ENCODE measurements around the gene SPAG8.

Gene SPAG8

DNA sequence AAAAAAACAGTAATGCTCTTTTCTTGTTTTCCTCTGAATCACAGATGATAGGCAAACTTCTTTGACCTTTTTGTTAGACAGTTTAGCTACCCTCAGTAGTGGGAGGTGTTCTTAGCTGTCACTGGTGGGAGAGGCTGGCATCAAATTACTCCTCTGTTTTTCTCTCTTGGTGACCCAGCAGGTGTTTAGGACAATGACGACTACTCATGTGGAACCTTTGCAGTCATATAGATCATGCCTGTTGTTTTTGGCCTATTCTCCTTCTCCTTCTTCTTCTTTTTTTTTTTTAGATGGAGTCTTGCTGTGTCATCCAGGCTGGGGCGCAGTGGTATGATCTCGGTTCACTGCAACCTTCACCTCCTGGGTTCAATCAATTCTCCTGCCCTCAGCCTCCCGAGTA lies 36.0 kb downstream of the SPAG8 start:
- DNase-seq (ENCODE audit: extremely low read depth in 1 of 2, low read depth in 1 of 2) = no peak

DNA sequence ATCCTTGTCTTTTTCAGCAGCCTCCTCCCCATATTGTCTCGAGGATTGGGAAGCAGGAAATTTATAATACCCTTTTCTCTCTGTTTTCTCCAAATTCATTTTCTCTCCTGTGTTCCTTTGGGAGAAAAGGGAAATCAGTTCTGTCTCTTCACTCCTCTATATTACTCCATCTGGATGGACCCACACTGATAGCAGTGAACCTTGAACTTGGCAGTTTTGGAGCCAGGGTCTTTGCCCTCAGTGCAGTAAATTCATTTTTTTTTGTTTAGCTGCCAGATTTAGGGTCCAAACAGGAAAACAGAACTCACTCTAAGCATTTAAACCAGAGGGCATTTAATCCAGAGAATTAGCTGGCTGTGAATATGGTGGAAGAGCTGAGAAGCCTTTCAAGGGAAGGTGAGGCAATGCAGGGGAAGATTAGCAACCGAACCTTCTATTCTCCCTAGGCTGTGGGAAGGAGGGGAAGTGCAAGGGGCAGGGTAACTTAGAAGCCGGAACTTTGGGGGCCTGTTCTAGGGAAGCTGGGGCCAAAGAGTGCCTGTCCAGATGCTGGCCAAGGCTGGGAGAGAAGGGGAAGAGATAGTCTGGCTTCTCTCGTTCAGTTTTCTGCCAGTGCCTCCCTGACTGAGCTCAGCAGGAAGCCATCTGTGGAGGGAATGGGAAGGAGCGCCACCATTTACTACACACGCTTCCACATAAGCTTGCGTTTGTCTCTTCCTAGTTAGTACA lies 37.0 kb downstream of the SPAG8 start:
- no peak for DNase-seq (ENCODE audit: extremely low read depth in 1 of 2, low read depth in 1 of 2)

- DNase-seq (ENCODE audit: extremely low read depth in 1 of 2, low read depth in 1 of 2) = no peak
Observed at GRCh38 chr9:35771943-35772342, 40.1 kb downstream of the SPAG8 start.

DNA sequence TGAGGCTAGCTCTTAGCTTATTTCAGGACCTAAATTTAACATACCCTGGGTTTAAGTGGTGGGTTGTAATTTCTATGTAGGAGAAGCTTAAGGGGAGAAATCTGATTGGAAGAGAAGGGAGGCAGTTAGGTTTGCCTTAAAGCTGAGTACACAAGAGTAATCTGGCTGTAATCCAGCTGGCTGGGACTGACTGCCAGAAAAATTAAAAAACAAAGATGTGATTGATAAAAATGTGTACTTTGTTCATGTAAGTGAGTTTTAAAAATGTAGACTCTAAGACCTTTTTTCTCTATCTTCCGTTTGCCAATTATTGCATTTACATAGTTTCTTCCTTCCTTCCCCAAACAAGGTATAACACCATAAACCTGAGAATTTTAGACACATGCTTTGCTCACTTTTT lies 40.5 kb downstream of the SPAG8 start:
- DNase-seq (ENCODE audit: extremely low read depth in 1 of 2, low read depth in 1 of 2) = no peak

GRCh38 chr9:35771075-35771433 lies 41.0 kb downstream of the SPAG8 start:
- no peak for DNase-seq (ENCODE audit: extremely low read depth in 1 of 2, low read depth in 1 of 2)

DNA sequence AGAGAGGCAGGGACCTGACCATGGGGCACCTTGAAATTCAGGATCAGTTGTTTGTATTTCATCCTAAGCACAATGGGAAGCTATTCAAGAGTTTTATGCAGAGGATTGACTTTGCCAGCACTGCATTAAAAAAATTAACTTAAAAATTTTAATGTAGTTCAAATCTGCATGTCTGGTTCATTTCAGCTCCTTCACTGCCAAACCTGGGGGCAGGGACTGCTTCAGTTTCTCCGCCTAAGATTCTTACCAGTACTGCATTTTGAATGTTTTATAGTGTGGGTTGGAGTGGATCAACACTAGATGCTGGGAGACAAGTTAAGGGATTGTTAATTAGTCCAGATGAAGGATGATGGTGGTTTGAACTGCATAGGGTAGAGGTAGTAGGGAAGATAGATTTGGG lies 42.3 kb downstream of the SPAG8 start:
- no peak for DNase-seq (ENCODE audit: extremely low read depth in 1 of 2, low read depth in 1 of 2)

DNA sequence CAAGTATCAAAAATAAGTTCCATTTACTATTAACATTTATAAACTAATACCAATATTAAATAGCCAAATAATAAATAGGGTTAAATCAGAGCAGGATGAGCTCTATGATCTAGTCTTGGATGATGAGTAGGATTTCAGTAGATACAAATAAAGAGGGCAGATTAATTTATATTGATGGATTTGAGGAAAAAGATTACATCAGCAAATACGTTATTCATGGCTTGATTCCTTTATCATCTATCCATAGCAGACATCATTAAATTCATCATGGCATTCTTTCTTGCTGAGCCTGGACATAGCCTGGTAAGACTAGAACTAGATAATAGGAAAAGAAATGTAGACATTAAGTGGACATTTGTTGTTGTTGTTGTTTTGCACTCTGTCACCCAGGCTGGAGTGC lies 44.6 kb downstream of the SPAG8 start:
- no peak for DNase-seq (ENCODE audit: extremely low read depth in 1 of 2, low read depth in 1 of 2)

DNA sequence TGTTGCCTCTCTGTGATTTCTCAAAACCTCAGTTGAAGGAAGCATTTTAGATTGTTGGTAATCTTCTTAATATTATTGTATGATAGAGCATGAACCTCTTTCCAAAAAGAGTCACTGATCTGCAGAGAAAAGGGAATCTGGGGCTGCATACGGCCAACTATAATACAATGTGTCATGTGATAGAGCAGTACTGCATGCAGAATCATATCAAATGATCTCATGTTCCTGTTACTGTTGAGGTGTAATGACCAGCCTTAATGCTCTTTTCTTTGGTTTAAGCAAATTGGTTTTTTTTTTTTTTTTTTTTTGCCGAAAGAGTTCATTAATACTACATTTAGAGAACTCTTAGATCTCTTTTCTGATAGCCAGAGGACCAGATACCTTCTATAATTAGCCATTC lies 45.1 kb downstream of the SPAG8 start:
- DNase-seq (ENCODE audit: extremely low read depth in 1 of 2, low read depth in 1 of 2) = no peak

- DNase-seq (ENCODE audit: extremely low read depth in 1 of 2, low read depth in 1 of 2) = no peak
Observed at GRCh38 chr9:35763803-35764202, 48.3 kb downstream of the SPAG8 start.

GRCh38 chr9:35763181-35763580 lies 48.9 kb downstream of the SPAG8 start:
- no peak for DNase-seq (ENCODE audit: extremely low read depth in 1 of 2, low read depth in 1 of 2)

DNA sequence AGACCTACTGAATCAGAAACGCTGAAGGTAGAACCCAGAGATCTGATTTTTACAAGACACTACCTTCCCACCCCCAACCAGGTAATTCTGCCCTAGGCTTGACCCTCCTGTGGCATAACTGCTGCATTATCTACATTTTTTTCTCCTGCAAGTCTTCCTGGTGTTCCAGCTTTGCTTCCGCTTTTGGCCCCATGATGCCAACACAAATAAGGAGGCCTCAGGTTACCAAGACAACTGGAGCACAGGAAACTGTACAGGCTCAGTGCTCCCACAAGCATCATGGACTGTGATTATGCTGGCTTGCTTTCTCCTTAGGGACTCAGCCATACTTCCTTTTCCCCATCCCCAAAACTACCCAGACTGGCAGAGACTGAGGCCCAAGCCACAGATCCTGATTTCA lies 51.4 kb downstream of the SPAG8 start:
- DNase-seq (ENCODE audit: extremely low read depth in 1 of 2, low read depth in 1 of 2) = no peak

DNA sequence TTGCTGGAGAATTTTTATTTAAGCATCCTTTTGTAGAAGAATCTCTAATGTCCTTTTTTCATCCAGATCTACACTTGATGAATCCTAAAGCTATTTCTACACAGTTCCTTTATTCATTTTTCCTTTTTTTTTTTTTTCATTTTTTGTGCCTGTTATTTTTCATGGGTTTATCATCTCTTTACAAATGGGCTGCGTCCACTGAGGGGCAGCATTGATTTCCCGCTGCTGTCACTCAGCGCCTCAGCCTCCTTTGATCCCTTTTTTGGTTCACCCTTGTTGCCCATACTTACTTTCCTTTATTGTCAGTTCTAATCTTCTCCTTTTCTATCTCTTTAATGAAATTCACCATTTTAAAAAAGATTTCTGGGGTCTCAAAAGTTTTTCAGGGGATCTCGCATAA lies 52.3 kb downstream of the SPAG8 start:
- DNase-seq (ENCODE audit: extremely low read depth in 1 of 2, low read depth in 1 of 2) = no peak

Data from activated CD8-positive, alpha-beta memory T cell treated with anti-CD3 and anti-CD28 coated beads for 1 hour (primary cell).